ENCODE data around the gene PSMF1.

DNA sequence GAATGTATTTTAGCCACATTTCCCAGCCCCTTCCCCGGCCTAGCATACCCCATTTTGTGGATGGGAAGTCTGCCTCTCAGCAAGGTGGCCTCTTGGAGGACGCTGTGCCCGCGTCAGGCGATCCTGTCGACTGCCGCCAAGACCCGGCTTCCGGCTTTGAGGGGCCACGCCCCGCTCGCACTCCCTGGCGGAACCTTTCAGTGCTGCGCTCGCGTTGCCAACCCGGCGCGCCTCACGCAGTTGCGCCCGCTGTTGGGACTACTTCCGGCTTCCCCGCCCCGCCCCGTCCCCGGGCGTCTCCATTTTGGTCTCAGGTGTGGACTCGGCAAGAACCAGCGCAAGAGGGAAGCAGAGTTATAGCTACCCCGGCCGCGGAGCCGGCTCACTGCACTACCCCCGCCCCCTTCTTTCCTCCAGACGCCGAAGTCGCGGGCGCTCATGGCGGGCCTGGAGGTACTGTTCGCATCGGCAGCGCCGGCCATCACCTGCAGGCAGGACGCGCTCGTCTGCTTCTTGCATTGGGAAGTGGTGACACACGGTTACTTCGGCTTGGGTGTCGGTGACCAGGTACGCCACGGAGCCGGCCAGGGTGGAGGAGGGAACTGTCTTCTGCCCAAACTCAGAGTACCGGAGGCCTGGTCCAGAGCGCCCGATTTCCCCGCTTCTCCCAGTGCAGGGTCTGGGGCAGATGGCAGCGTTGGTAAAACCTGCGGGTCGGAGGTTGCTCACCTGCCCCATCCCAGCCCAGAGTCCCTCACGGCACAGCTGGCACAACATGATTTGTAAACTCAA, at the start of gene PSMF1:
- no peak for TF ChIP-seq EZH2phosphoT487 (IDR thresholded peaks at IDR 0.05; ENCODE audit: borderline replicate concordance, low read length)
- TF ChIP-seq, protein P1, sequence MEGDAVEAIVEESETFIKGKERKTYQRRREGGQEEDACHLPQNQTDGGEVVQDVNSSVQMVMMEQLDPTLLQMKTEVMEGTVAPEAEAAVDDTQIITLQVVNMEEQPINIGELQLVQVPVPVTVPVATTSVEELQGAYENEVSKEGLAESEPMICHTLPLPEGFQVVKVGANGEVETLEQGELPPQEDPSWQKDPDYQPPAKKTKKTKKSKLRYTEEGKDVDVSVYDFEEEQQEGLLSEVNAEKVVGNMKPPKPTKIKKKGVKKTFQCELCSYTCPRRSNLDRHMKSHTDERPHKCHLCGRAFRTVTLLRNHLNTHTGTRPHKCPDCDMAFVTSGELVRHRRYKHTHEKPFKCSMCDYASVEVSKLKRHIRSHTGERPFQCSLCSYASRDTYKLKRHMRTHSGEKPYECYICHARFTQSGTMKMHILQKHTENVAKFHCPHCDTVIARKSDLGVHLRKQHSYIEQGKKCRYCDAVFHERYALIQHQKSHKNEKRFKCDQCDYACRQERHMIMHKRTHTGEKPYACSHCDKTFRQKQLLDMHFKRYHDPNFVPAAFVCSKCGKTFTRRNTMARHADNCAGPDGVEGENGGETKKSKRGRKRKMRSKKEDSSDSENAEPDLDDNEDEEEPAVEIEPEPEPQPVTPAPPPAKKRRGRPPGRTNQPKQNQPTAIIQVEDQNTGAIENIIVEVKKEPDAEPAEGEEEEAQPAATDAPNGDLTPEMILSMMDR (IDR thresholded peaks at IDR 0.05; ENCODE audit: low read depth, low read length, poor library complexity, severe bottlenecking) = no peak

All from DOHH2 (cell line).